Measurements from ENCODE around the gene ZNF618.

The ZNF618 gene

GRCh38 chr9:114035845-114036801, 160.0 kb downstream of the ZNF618 start:
- Histone ChIP-seq H3K4me2 (ENCODE audit: insufficient read depth, low read length) (no peak overlapping the region), H3K9me3 (ENCODE audit: insufficient read depth, low read length, severe bottlenecking) (no peaks in the 10 kb centered on the region)
- DNase-seq: no peak

DNA sequence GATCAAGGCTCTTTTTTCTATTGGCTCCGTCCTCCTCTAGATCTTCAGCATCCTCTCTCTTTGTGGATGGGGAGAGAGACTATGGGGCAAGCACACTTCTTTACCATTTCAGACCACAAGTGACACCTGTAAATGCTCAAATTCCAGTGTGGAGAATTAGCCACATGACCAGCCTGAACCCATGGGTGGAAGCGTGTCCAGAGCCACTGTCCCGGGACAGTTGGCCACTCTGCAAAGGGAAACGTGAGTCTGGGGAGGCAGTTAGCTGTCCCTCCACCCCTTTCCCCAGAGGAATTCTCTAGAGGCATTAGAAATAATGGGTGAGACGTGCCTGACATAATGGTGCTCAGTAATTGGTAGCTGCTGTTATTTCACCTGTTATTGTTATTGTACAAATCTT, 161.1 kb downstream of the ZNF618 start:
- no peak for TF ChIP-seq EZH2 (IDR thresholded peaks at IDR 0.05; ENCODE audit: borderline replicate concordance, low read depth, low read length, severe bottlenecking)
- TF ChIP-seq, protein P1, sequence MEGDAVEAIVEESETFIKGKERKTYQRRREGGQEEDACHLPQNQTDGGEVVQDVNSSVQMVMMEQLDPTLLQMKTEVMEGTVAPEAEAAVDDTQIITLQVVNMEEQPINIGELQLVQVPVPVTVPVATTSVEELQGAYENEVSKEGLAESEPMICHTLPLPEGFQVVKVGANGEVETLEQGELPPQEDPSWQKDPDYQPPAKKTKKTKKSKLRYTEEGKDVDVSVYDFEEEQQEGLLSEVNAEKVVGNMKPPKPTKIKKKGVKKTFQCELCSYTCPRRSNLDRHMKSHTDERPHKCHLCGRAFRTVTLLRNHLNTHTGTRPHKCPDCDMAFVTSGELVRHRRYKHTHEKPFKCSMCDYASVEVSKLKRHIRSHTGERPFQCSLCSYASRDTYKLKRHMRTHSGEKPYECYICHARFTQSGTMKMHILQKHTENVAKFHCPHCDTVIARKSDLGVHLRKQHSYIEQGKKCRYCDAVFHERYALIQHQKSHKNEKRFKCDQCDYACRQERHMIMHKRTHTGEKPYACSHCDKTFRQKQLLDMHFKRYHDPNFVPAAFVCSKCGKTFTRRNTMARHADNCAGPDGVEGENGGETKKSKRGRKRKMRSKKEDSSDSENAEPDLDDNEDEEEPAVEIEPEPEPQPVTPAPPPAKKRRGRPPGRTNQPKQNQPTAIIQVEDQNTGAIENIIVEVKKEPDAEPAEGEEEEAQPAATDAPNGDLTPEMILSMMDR (IDR thresholded peaks at IDR 0.05; ENCODE audit: borderline replicate concordance, extremely low read depth, low read length, poor library complexity, severe bottlenecking): no peak
- no peaks in the 10 kb centered on the region for H3K79me2 ChIP-seq (ENCODE audit: insufficient read depth, low read length)
- no peaks in the 10 kb centered on the region for H3K27me3 ChIP-seq (ENCODE audit: insufficient read depth, low read length, poor library complexity)
- H3K4me2 ChIP-seq (ENCODE audit: insufficient read depth, low read length): no peak overlapping the region
- H3K4me1 ChIP-seq (ENCODE audit: insufficient read depth, low read length): no peaks in the 10 kb centered on the region
- no peak overlapping the region for H3K4me3 ChIP-seq (ENCODE audit: low read depth in 1 of 2, low read length in 2 of 2)
- no peaks in the 10 kb centered on the region for H3K36me3 ChIP-seq (ENCODE audit: insufficient read depth, low read length)
- no peak for ATAC-seq (ENCODE audit: insufficient read depth, low read depth)
- H3K9me3 ChIP-seq (ENCODE audit: insufficient read depth, low read length, severe bottlenecking): no peaks in the 10 kb centered on the region
- no peak overlapping the region for H2AFZ ChIP-seq (ENCODE audit: low read depth, low read length)
- no peaks in the 10 kb centered on the region for H4K20me1 ChIP-seq (ENCODE audit: insufficient read depth, low read length)
- DNase-seq: no peak
- H3K9ac ChIP-seq (ENCODE audit: low read depth, low read length): no peak overlapping the region
- H3K27ac ChIP-seq (ENCODE audit: low read length): no peak overlapping the region

More at GRCh38 chr9:114035845-114036801, 160.0 kb downstream of the ZNF618 start:
- Histone ChIP-seq H4K20me1 (ENCODE audit: insufficient read depth, low read length) (no peaks in the 10 kb centered on the region), H3K79me2 (ENCODE audit: insufficient read depth, low read length) (no peaks in the 10 kb centered on the region), H3K27ac (ENCODE audit: low read length) (no peak overlapping the region), H3K4me3 (ENCODE audit: low read depth in 1 of 2, low read length in 2 of 2) (no peak overlapping the region), H2AFZ (ENCODE audit: low read depth, low read length) (no peak overlapping the region), H3K27me3 (ENCODE audit: insufficient read depth, low read length, poor library complexity) (no peaks in the 10 kb centered on the region), H3K36me3 (ENCODE audit: insufficient read depth, low read length) (no peaks in the 10 kb centered on the region), H3K9ac (ENCODE audit: low read depth, low read length) (no peak overlapping the region), H3K4me1 (ENCODE audit: insufficient read depth, low read length) (no peaks in the 10 kb centered on the region)
- ATAC-seq (ENCODE audit: insufficient read depth, low read depth): no peak
- TF ChIP-seq EZH2 (IDR thresholded peaks at IDR 0.05; ENCODE audit: borderline replicate concordance, low read depth, low read length, severe bottlenecking): no peak
- TF ChIP-seq, protein P1 (IDR thresholded peaks at IDR 0.05; ENCODE audit: borderline replicate concordance, extremely low read depth, low read length, poor library complexity, severe bottlenecking): no peak

DNA sequence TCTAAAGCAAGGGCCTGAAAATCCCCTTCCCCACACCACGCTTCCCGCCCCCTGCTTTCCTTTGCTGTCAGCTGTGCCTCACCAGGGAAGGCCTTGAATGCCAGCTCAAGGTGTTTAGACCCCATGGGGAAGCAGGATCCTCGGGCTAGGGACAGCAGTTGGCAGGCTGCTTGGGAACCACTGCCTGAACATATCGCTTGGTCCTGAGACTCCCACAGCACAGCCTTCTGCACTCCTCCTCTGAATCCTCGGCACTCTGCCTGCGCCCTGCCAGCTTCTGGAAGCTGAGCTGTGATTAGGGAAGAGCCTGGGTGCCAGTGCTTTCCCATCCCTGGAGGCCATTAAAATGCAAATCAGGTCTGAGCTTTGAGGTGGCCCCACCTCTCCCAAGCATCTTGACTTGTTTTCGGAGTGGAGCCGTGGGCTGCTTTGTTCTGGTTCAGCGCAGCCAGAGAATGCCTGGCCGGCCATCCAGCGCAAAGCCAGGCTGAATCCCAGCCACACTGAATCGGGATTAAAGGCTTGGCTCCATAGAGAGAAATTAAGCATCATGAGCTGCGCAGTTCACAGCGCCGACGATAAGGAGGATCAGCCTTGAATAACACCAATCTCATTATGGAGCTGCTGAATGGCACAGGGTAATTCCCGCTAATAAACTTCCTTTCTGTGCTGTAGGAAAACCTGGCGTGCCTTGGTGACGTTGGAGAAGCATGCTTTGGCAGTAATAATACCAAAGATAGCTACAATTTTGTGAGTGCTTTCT, 162.0 kb downstream of the ZNF618 start:
- Histone ChIP-seq H3K9ac (ENCODE audit: low read depth, low read length) (no peak overlapping the region), H3K9me3 (ENCODE audit: insufficient read depth, low read length, severe bottlenecking) (no peaks in the 10 kb centered on the region)

More for the DNA sequence above, 162.0 kb downstream of the ZNF618 start:
- H3K27ac ChIP-seq (ENCODE audit: low read length): no peak overlapping the region
- H3K4me3 ChIP-seq (ENCODE audit: low read depth in 1 of 2, low read length in 2 of 2): no peak overlapping the region
- H4K20me1 ChIP-seq (ENCODE audit: insufficient read depth, low read length): no peaks in the 10 kb centered on the region
- no peaks in the 10 kb centered on the region for H3K36me3 ChIP-seq (ENCODE audit: insufficient read depth, low read length)
- no peaks in the 10 kb centered on the region for H3K79me2 ChIP-seq (ENCODE audit: insufficient read depth, low read length)
- H3K4me2 ChIP-seq (ENCODE audit: insufficient read depth, low read length): no peak overlapping the region
- no peaks in the 10 kb centered on the region for H3K4me1 ChIP-seq (ENCODE audit: insufficient read depth, low read length)
- TF ChIP-seq, protein P1 (IDR thresholded peaks at IDR 0.05; ENCODE audit: borderline replicate concordance, extremely low read depth, low read length, poor library complexity, severe bottlenecking): no peak
- no peak for TF ChIP-seq EZH2 (IDR thresholded peaks at IDR 0.05; ENCODE audit: borderline replicate concordance, low read depth, low read length, severe bottlenecking)
- peaks cover 2% of the 10 kb centered on the region for H3K27me3 ChIP-seq (ENCODE audit: insufficient read depth, low read length, poor library complexity)
- DNase-seq: no peak
- ATAC-seq (ENCODE audit: insufficient read depth, low read depth): no peak
- no peak overlapping the region for H2AFZ ChIP-seq (ENCODE audit: low read depth, low read length)
